Measurements from ENCODE around the gene CAMK1G.

The CAMK1G gene

GRCh38 chr1:209601809-209602657 lies 18.5 kb downstream of the CAMK1G start:
- DNase-seq, result no peak

GRCh38 chr1:209603877-209604276 lies 20.4 kb downstream of the CAMK1G start:
- no peak for DNase-seq

GRCh38 chr1:209607102-209607794 lies 23.7 kb downstream of the CAMK1G start:
- DNase-seq, result peak; percentile 45

GRCh38 chr1:209607795-209608178 lies 24.3 kb downstream of the CAMK1G start:
- no peak for DNase-seq

GRCh38 chr1:209609041-209609790 lies 25.7 kb downstream of the CAMK1G start:
- DNase-seq, result no peak

GRCh38 chr1:209609791-209610630 lies 26.5 kb downstream of the CAMK1G start:
- DNase-seq, result no peak

- no peak for DNase-seq
Measured at GRCh38 chr1:209610631-209610905, 27.1 kb downstream of the CAMK1G start.

- DNase-seq, result no peak
Measured at GRCh38 chr1:209611771-209612570, 28.5 kb downstream of the CAMK1G start.

- DNase-seq, result no peak
Measured at GRCh38 chr1:209612646-209613399, 29.3 kb downstream of the CAMK1G start.

GRCh38 chr1:209613400-209614150 lies 30.1 kb downstream of the CAMK1G start:
- DNase-seq, result no peak

- no peak for DNase-seq
Measured at GRCh38 chr1:209614151-209614420, 30.6 kb downstream of the CAMK1G start.

GRCh38 chr1:209614906-209615305 lies 31.4 kb downstream of the CAMK1G start:
- DNase-seq, result no peak

GRCh38 chr1:209616366-209617046 lies 33.0 kb downstream of the CAMK1G start:
- no peak for DNase-seq

- DNase-seq, result no peak
Measured at GRCh38 chr1:209617047-209617673, 33.6 kb downstream of the CAMK1G start.

GRCh38 chr1:209617755-209618154 lies 34.2 kb downstream of the CAMK1G start:
- no peak for DNase-seq

- DNase-seq, result no peak
Measured at GRCh38 chr1:209618291-209618690, 34.8 kb downstream of the CAMK1G start.

- DNase-seq, result no peak
Measured at GRCh38 chr1:209618756-209619420, 35.4 kb downstream of the CAMK1G start.

GRCh38 chr1:209619696-209620486 lies 36.4 kb downstream of the CAMK1G start:
- DNase-seq, result no peak

Data from CD4-positive, alpha-beta T cell treated with Interleukin-15 for 1 hour (primary cell).